ENCODE results near the gene PES1.
"Not testable (repeated sequence)": the region's sequence is repeated elsewhere in the genome, so short reads cannot be mapped to it uniquely, and the experiment has no call there.

Gene PES1

DNA sequence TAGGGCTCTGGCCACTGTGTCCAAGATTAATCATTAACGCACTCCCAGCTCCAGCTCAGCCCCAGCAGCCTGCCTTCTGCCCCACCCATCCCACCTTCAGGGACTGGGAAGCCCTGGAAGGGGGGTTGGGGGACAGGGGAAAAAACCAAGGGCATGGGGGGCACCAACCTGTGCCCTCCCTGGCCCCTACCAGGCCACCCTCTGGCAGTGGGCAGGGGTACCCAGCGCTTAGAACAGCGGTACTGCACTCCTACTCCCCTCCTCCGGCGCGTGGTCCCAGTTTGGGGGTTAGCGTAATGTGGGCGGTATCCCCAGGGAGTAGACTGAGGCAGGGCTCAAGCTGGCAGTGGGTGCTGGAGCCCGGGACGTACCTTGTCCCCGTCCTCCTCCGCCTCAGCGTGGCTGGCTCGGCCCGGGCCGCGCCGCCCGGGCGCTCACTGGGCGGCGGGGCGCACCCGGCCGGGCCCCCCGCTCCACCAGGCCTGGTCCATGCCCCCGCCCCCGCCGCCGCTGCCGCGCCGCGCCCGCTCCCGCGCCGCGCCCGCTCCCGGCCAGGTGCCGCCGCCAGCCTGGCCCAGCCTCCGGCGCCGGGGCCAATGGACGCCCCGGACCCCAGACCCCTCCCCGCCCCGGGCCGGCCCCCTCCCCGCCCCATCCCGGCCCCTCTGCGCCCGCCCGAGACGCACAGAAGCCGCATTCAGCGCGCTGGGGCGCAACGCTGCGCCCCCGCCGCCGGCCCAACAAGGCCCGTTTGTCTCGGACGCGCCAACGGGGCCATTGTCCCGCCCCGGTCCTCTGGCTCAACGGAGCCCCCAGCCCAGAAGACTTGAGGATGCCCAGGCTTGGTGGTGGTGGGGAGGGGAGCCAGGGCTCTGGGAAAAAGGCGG is 17.4 kb downstream of the PES1 start, which contains the start of gene GAL3ST1:
Gene GAL3ST1, minus strand, starts transcription at position 571 of the 887 bp plus-strand sequence. CDS start 17,273 bp downstream, outside the sequence.
- DNase-seq (ENCODE audit: low read depth), result no peak

DNA sequence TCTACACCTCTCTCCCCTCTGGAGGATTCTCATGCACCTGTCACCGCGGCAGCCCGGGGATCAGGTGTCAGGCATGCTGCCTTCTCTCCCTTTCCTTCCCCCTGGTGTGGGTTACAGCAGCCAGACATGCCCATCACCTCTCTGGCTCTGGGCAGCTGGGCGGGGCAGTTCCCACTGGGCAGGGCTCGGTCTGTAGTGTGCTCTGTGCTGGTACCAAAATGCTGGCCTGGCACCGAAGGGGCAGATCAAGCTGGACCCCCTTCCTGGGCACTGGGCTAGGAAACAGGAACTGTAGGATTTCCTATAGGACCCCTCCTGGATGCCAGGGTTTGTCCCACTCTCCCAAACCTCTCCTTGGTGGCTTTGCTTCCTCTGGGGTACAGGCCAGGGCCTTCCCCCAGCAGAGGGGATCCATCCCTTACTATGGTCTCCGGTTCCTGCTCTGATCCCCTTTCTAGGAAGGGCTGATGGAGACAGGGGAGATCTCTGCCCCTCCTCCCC is 18.1 kb downstream of the PES1 start:
- no peak for DNase-seq (ENCODE audit: low read depth)

DNA sequence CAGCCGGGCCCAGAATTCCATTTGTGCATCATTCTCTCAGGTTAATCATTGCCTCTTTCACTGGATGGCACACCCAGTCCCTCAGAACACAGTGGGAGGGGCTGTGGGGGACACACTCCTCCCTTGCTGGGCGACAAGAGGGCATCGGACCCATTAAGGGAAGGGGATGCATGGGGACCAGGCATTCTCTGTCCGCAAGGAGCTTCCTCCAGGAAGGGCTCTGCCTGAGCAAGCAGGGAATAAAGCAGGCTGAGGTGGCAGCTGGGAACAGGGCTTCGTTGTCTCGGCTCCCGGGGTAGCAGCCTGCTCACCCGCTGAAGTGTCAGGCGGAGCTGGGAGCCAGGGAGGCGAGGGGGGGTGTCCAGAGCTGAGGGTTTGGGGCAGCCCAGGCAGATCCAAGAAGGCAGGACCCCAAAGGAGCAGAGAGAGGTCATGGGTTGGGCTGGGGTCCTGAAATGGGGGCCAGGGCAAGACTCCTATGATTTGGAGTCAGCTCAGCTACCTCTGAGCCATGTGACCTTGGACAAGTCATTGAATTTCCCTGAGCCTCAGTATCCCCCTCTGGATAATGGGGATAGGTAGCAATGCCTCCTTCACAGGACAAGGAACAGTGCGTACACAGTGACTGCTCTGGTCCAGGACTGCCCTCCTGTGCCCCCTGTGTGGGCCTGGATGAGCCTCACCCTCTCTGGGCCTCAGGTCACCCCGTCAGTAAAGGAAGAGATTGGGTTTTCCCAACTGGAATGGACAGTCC is 18.7 kb downstream of the PES1 start:
- no peak for DNase-seq (ENCODE audit: low read depth)

DNA sequence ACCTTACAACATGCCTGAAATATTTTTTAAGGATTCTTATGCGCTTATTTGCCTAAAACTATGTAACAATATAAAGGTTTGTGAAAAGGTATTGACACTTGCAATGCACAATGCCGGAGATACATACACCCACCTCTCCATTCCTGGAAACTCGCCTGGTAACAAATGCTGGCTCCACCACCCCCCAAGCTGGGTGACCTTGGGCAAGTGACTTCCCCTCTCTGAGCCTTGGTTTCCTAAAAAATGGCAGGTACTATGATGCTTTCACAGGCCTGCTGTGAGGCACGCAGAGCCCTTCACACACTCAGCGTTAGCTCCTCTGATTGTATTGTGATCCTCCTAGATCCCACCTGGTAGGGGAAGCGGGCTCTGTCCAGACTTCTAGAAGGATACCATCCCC is 19.5 kb downstream of the PES1 start:
- no peak for DNase-seq (ENCODE audit: low read depth)

DNA sequence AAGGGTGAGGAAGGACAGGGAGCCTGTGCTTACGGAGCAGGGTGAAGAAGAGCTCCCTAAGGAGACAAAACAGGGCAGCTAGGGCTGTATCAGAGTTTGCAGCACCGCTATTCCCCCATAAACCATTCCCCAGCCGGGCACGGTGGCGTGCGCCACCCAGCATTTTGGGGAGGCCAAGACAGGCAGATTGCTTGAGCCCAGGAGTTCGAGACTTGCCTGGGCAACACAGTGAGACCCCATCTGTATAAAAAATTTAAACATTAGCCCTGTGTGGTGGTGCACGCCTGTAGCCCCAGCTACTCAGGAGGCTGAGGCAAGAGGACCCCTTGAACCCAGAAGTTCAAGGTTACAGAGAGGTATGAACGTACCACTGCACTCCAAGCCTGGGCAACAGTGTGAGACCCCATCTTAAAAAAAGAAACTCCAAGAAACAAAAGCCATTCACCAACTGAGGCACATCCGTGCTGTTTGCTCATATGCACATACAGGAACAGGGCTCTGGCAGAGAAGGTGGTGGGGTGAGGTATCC is 22.0 kb downstream of the PES1 start:
- no peak for DNase-seq (ENCODE audit: low read depth)

DNA sequence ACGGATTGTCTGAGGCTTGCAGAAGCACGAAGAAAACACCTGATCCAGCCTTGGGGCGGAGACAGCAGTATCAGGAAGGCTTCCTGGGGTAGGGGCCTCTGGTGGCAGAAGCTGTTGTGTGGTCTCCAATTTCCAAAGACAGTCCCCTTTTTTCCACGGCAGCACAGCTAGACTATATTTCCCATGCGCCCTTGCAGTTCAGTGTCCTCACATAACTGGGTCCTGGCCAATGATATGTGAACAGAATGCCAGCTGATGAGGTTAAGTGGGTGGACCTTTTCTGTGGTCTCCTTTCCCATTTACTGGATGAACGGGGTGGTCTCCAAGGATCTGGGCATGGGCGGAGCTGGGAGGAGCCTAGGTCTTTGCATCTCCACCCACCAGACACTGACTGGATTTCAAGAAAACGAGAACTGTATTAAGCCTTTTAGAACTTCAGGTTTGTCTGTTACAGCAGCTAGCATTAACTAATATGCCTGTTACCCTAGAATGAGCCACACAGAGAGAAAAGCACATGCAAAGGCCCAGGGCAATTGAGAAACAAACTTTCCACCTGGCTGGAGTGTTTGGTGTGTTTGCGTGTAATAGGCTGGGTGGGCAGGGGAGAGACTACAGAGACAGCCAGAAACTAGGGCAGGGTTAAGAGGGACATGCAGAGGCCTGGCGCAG is 23.4 kb downstream of the PES1 start:
- DNase-seq (ENCODE audit: low read depth), result no peak

DNA sequence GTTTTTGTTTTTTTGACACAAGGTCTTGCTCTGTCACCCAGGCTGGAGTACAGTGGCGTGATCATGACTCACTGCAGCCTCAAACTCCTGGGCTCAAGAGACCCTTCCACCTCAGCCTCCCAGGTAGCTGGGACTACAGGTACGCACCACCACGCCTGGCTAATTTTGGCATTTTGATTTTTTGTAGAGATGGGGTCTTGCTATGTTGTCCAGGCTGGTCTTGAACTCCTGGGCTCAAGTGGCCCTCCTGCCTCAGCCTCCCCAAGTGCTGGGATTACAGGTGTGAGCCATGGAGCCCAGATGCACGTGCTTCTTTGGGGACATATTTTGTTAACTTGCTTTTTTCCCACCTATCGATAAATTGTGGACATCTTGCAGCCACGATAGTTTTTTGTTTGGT is 24.4 kb downstream of the PES1 start:
- not testable (repeated sequence) for DNase-seq (ENCODE audit: low read depth)

DNA sequence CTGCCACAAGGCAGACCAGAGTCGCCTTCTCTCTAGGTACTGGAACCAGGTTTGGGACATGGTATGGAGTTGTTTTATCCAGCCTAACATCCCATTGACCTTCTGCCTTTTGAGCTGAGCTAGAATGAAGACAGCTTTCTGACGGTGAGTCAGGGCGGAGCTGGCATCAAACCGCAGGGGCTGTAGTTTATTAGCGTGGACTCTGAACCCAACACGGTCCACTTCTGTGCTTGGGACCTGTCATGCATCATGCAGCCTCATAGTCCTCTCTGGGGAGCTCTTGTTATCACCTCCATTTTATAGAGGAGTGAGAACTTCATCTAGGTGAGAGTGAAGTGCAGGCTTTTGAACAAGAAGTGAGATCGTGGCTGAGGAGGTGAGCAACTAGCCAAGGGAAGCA is 25.6 kb downstream of the PES1 start:
- DNase-seq (ENCODE audit: low read depth), result no peak

DNA sequence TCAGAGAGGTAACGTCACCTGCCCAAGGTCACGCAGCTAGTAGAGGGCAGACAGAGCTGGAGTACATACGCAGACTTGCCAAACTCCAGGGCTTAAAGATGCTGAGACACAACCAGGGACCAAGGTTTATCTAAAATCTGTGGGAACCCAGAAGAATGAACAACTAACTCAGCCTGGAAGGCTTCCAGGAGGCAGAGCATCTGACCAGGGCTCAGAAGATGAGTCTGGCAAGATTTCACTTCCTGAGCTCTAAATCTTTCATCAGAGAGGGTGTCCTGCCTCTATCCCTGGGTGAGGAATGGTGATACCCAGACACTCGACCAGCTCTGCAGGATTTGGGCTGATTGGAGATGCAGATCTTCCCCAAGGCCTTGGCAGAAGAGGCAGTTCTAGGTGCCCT is 26.4 kb downstream of the PES1 start:
- no peak for DNase-seq (ENCODE audit: low read depth)

DNA sequence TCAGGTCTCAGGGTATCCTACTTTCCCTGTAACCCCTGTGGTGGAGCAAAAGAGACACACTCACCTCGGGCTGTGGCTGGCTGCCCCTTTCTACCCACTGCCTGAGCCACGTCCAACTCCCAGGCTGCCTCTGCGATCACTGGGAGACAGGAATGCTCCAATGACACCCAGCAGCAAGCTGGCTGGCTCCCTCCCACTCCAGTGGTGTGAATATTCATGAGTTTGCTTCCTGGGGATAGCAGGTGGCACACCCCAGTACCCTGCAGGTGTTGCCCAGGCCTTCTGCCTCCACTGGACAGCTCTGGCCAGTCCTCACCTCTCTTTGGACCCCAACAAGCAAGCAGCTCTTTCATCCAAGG is 27.0 kb downstream of the PES1 start:
- no peak for DNase-seq (ENCODE audit: low read depth)

DNA sequence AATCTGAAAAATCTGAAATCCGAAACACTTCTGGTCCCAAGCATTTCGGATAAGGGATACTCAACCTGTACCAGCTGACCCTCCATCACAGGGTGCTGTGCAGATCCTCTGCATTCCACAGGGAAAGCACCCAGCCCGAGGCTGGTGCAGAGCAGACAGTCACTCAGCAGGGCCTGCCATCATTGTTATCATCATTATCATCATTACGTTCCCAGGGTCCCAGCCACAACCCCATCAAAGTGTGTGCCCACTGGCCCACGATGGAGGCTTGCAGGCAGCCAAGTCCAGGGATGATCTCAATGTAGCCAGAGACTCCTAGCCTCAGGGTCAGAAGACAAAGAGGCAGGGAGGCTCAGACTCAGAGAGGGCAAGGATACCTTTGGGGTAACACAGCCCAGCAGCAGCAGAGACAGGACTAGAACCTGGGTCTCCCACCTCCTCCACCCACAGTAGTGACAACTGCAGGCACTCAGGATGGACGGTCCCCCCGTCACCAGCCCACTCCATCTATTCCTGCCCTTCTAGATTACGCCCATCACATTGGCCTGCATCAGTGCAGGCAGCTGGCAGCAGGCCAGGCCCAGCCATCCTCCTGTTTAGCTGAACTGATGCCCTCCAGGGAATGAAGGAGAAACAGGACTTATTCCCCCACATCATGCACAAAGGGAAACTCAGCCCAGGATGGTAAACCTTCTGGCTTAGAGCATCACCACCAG is 27.5 kb downstream of the PES1 start:
- no peak for DNase-seq (ENCODE audit: low read depth)

DNA sequence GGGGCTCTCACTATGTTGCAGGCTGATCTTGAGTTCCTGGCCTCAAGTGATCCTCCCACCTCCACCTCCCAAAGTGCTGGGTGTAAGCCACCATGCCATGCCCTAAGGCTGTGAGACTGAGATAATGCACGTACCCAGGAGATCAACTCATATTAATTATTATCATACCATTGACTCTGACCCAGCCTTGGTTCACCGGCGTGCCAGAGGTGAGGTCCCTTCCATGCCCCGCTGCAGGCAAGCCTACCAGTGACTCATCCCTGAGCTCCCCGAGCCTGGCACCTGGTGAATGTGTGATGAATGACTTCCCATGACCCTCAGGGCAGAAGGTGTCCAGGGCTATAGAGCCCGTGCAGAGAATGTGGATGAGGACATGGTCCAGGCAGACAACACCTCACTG is 29.3 kb downstream of the PES1 start:
- DNase-seq (ENCODE audit: low read depth), result no peak

DNA sequence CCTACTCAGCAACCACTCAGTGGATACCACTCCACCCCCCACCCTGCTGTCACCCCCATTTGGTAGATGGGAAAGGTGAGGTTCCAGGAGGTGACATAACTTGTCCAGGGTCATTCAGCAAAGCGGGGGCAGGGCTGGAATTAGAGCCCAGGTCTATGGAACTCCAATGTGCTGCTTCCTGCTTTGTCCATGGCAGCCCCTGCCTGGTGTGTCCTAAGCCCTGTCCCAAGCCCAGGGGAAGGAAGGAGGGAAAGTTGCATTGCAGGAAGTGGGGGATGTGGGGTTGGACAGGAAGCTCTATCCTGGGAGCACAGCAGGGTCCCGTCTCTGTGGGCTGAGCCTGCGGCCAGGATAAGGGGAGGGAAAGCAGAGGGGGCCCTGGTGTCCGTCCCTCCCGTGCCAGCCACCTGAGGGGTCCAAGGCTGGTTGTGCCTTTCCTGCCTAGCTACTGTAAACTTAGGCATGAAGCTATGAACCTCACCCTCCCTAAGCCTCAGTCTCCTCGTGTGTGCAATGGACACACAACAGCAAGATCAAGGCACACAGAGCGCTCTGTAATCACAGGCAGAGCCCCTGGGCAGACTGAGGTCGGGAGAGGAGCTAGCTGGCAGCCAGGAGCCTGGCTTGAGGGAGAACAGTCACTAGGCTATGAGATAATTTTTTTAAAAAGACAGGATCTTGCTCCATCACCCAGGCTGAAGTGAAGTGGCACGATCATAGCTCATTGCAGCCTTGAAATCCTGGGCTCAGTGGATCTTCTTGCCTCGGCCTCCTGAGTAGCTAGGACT is 30.1 kb downstream of the PES1 start:
- DNase-seq (ENCODE audit: low read depth), result no peak

DNA sequence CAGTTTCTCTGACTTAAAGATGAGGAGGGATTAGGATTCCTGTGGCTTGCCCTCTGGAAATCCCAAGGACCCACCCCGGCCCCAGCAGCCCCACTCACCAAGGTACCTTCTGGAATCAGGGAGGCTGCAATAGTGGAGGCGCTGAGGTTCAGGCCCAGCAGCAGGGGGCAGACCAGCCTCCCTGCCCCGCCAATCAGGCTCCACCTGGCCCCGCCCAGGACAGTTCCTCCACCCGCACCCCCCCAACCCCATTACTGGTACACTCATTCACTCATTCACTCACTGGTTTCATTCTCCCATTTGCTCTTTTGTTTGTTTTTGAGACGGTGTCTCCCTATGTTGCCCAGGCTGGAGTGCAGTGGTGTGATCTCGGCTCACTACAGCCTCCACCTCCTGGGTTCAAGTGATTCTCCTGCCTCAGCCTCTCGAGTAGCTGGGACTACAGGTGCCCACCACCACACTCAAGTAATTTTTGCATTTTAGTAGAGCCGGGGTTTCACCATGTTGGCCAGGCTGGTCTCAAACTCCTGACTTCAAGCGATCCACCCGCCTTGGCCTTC is 31.0 kb downstream of the PES1 start:
- DNase-seq (ENCODE audit: low read depth), result not testable (repeated sequence)

DNA sequence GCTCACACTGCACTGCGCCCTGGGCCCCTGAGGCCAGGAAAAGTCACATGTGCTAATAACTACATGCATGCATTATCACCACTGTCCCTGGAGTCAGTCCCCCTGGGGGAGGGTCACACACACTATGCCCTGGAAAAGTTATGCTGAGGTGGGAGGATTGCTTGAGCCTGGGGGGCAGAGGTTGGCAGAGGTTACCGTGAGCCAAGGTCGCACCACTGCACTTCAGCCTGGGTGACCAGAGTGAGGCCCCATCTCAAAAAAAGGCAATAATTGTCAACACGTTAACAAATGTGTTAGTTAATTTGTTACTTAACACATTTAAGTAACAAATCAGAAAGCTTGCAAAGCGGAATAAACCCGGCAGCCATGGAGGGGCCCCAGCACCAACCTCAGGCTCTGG is 31.8 kb downstream of the PES1 start:
- DNase-seq (ENCODE audit: low read depth), result no peak

DNA sequence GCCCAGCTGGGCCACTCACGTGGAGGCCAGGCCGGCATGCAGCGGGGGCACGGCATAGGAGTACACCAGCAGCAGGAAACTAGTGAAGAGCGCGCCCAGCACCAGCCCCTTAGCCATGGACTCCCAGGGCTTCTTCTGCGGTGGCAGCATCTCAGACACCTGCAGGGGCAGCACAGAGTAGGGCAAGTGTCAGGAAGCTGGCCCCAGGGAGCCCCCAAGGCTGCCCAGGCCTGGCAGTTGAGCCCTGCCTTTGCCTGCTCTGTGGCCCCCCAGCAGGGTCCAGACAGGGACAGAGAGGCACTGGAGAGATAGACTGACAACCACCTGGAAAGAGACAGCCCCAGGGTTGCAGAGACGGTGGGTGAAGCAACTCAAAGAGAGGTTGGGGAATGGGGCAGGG is 34.5 kb downstream of the PES1 start:
- no peak for DNase-seq (ENCODE audit: low read depth)

DNA sequence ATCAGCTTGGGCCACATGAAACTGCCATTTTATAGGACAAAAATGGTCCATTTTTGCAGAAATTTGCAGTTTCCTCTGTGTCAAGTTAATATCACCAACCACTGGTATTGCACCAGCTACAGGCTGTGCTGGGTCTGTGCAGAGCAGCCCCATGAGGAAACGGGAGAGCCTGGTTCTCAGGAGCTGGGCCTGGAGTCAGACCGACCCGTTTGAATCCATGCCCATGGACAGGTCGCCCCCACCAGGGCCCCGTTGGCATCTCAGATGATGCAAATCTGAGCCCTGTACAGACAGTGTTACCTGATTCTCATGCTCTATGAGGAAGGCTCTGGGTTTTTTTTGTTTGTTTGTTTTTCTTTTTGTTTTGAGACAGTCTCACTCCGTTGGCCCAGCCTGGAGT is 35.3 kb downstream of the PES1 start:
- no peak for DNase-seq (ENCODE audit: low read depth)

DNA sequence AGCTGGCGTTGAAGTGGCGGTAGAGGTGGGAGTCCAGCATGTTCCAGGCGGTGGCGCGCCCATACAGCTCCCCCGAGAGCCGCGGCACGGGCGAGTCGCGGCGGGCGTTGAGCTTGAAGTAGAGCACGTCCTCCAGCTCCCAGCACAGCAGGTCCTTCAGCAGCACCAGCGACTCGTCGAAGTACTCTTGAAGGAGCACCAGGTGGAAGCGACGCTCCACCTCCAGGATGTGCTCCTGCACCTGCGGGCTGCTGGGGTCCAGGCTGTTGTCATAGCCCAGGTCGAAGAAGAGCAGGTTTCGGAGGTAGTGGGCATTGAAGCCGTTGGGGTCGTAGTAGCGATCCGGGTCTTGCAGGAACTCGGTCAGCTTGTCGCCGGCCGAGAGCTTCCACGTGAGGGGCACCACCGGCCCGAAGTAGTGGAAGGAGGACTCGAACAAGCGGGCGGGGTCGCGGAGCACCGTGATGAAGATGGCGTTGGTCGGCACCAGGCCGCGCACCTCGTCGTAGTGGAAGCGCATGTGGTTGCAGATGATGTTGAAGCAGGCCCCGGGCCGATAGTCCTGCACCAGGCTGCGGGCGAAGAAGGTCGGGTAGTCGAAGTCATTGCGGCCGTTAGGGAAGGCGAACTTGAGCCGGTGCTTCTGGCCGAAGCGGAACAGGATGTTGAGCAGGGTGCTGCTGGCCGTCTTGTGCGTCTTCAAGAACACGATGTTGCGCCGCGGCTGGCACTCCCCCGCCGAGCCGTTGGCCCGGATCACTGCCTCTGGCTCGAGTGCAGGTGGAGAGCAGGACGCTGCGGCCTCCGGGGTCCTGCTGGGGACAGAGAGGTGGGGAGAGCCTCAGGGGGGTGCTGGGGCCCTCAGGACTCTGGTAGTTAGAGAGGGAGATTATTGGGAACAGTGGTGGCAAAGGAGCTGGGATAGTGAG is 36.2 kb downstream of the PES1 start:
- no peak for DNase-seq (ENCODE audit: low read depth)

DNA sequence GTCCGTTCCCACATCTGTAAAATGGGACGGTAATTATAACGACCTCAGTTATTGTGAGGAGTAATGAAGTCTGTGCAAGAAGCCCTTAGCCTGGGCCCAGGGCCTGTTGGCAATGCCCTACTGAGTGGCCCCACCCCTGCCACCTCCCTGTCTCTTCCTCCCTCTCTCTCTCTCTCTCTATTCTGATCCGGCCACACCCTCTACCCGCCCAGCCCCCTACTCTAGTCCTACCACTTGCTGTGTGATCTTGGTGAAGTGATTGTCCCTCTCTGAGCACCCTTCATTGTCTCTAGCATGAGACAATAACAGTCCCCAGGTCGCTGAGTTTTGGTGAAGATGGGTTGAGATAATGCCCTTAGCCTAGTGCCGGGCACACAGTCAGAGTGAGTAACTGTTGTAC is 37.7 kb downstream of the PES1 start:
- DNase-seq (ENCODE audit: low read depth), result no peak
